Breast epithelium (tissue), 3 donors: ENCODE measurements around the gene AFG1L.

Experiments
- CTCF ChIP-seq, 3 donors: fragments of 450-650 bp; IDR thresholded peaks; one replicate each; pipeline ENCODE4 v1.5.1; 2016 to 2017; ENCODE audit warnings: antibody characterized with exemption in 3 of 3, mild to moderate bottlenecking in 3 of 3, moderate library complexity in 3 of 3
- POLR2AphosphoS5 ChIP-seq, 3 donors: sonication (generic); formaldehyde crosslinking; IDR thresholded peaks; one replicate each; pipeline ENCODE4 v1.6.1; 2017; ENCODE audit warnings: antibody characterized with exemption in 3 of 3

GRCh38 chr6:108446629-108447150 lies 151.8 kb downstream of the AFG1L start:
- TF ChIP-seq CTCF (IDR thresholded peaks at IDR 0.05) (no peak), POLR2AphosphoS5 (IDR thresholded peaks at IDR 0.05) (no peak)
